ENCODE results near the gene ASPG.

ASPG gene

GRCh38 chr14:104093366-104094055, 8.0 kb downstream of the ASPG start:
- DNase-seq (ENCODE audit: low spot score): no peak

- DNase-seq (ENCODE audit: low spot score): no peak
Observed at GRCh38 chr14:104094056-104094708, 8.7 kb downstream of the ASPG start.

GRCh38 chr14:104094709-104095425, 9.4 kb downstream of the ASPG start:
- DNase-seq (ENCODE audit: low spot score): peak; percentile 50

- DNase-seq (ENCODE audit: low spot score): no peak
Observed at GRCh38 chr14:104095426-104096310, 10.2 kb downstream of the ASPG start.

GRCh38 chr14:104096318-104096717, 10.8 kb downstream of the ASPG start:
- DNase-seq (ENCODE audit: low spot score): no peak

GRCh38 chr14:104096751-104097700, 11.5 kb downstream of the ASPG start:
- DNase-seq (ENCODE audit: low spot score): no peak

- DNase-seq (ENCODE audit: low spot score): no peak
Observed at GRCh38 chr14:104098272-104099095, 13.0 kb downstream of the ASPG start.

GRCh38 chr14:104099096-104100041, 13.9 kb downstream of the ASPG start:
- DNase-seq (ENCODE audit: low spot score): no peak

GRCh38 chr14:104100171-104101085, 14.9 kb downstream of the ASPG start:
- no peak for DNase-seq (ENCODE audit: low spot score)

- DNase-seq (ENCODE audit: low spot score): no peak
Observed at GRCh38 chr14:104101086-104101621, 15.7 kb downstream of the ASPG start.

GRCh38 chr14:104101651-104102281, 16.3 kb downstream of the ASPG start:
- no peak for DNase-seq (ENCODE audit: low spot score)

GRCh38 chr14:104102282-104102914, 16.9 kb downstream of the ASPG start:
- no peak for DNase-seq (ENCODE audit: low spot score)

GRCh38 chr14:104103061-104103445, 17.6 kb downstream of the ASPG start:
- DNase-seq (ENCODE audit: low spot score): no peak

GRCh38 chr14:104103446-104104075, 18.1 kb downstream of the ASPG start:
- no peak for DNase-seq (ENCODE audit: low spot score)

- DNase-seq (ENCODE audit: low spot score): no peak
Observed at GRCh38 chr14:104104076-104104901, 18.8 kb downstream of the ASPG start.
